RWPE2 (cell line): ENCODE measurements around the gene RAB3A.
A peak's percentile ranks its signal among the peaks of the same experiment; 100 is the strongest.

Experiments used
- ATAC-seq: fragments of 200-7000 bp; cut with Tn5 transposase; 3 replicates; pipeline ENCODE4 v1.9.1; 2021; ENCODE audit warnings: low read depth
- DNase-seq: peaks from one replicate; pipeline ENCODE4 v3.0.0-alpha.2; 2020; ENCODE audit warnings: low spot score
- H3K27ac ChIP-seq: fragments of 450-650 bp; 2 replicates; pipeline ENCODE4 v1.5.1; 2017; ENCODE audit warnings: mild to moderate bottlenecking; ENCODE audit not compliant: poor library complexity, severe bottlenecking
- H3K27me3 ChIP-seq: fragments of 250-450 bp; sonication (Bioruptor Pico); 2 replicates; pipeline ENCODE4 v1.5.1; 2021; ENCODE audit warnings: mild to moderate bottlenecking, moderate library complexity; ENCODE audit not compliant: insufficient read depth, poor library complexity, severe bottlenecking
- H3K36me3 ChIP-seq: fragments of 250-450 bp; sonication (Bioruptor Pico); 2 replicates; pipeline ENCODE4 v1.5.1; 2020; ENCODE audit warnings: low read depth, mild to moderate bottlenecking, moderate library complexity
- H3K4me1 ChIP-seq: fragments of 250-450 bp; sonication (Bioruptor Pico); 2 replicates; pipeline ENCODE4 v1.5.1; 2021; ENCODE audit warnings: mild to moderate bottlenecking, moderate library complexity; ENCODE audit not compliant: insufficient read depth, poor library complexity, severe bottlenecking
- H3K4me3 ChIP-seq: fragments of 250-450 bp; sonication (Bioruptor Pico); 2 replicates; pipeline ENCODE4 v1.5.1; 2021; ENCODE audit warnings: mild to moderate bottlenecking, moderate library complexity; ENCODE audit not compliant: severe bottlenecking
- H3K9me3 ChIP-seq: fragments of 250-450 bp; sonication (Bioruptor Pico); 2 replicates; pipeline ENCODE4 v1.5.1; 2021; ENCODE audit warnings: mild to moderate bottlenecking, moderate library complexity; ENCODE audit not compliant: severe bottlenecking
- TF ChIP-seq, protein P1 (sequence below): fragments of 450-650 bp; IDR thresholded peaks from one replicate; pipeline ENCODE4 v1.5.1; 2017; ENCODE audit warnings: mild to moderate bottlenecking, moderate library complexity; ENCODE audit not compliant: poor library complexity, severe bottlenecking

The RAB3A gene, protein sequence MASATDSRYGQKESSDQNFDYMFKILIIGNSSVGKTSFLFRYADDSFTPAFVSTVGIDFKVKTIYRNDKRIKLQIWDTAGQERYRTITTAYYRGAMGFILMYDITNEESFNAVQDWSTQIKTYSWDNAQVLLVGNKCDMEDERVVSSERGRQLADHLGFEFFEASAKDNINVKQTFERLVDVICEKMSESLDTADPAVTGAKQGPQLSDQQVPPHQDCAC

DNA sequence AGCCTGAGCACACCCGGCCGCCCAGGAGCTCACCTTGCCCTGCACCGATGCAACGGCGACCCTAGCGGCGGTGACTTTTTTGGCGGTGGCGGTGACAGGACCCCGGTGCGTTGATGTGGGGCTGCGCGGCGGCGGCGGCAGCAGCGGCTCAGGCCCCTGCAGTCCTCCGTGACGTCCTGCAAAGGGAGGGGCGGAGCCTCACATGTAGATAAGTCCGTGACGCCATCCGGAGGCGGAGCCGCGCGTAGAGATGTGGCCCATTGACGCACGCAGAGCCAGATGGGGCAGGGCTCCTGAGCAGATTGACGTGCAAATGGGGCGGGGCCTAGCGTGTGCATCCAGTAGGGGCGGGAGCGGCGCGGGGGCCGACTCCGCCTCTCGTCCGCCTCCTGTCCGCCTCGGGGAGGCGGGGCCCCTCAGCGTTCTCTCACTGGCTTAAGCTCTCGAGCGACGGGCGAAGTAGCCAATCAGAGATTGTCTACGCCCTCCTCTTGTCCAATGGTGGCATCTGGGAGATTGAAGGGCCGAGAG, at the start of gene RAB3A:
TSS of gene RAB3A (minus strand) at position 180 of the 531 bp plus-strand sequence. CDS start 1,302 bp downstream, outside the sequence.
- H3K27ac ChIP-seq, result peak within 1 kb of the TSS; percentile 58
- no peaks in the 10 kb centered on the region for H3K27me3 ChIP-seq
- H3K9me3 ChIP-seq, result no peaks in the 10 kb centered on the region
- H3K4me3 ChIP-seq, result peak within 1 kb of the TSS; percentile 54
- DNase-seq, result peak; percentile 99
- TF ChIP-seq, protein P1, sequence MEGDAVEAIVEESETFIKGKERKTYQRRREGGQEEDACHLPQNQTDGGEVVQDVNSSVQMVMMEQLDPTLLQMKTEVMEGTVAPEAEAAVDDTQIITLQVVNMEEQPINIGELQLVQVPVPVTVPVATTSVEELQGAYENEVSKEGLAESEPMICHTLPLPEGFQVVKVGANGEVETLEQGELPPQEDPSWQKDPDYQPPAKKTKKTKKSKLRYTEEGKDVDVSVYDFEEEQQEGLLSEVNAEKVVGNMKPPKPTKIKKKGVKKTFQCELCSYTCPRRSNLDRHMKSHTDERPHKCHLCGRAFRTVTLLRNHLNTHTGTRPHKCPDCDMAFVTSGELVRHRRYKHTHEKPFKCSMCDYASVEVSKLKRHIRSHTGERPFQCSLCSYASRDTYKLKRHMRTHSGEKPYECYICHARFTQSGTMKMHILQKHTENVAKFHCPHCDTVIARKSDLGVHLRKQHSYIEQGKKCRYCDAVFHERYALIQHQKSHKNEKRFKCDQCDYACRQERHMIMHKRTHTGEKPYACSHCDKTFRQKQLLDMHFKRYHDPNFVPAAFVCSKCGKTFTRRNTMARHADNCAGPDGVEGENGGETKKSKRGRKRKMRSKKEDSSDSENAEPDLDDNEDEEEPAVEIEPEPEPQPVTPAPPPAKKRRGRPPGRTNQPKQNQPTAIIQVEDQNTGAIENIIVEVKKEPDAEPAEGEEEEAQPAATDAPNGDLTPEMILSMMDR, result no peak
- peak; percentile 95 for ATAC-seq
- H3K36me3 ChIP-seq, result peaks cover 3% of the 10 kb centered on the region; the same call in 1 of the 2 replicates
- no peaks in the 10 kb centered on the region for H3K4me1 ChIP-seq

DNA sequence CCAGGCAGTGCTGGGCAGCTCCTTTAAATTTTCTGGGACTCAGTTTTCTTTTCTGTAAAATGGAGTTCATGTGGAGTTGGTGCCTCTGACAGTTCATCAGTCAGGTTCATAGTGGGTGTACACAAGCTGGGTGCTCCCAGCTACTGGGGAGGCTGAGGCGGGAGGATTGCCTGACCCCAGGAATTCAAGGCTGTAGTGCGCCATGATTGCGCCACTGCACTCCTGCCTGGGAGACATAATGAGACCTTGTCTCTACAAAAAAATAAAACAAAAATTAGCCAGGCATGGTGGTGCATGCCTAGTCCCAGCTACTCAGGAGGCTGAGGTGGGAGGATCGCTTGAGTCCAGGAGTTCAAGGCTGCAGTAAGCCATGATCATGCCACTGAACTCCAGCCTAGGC, 49.3 kb upstream of the RAB3A start:
- Histone ChIP-seq H3K9me3 (no peaks in the 10 kb centered on the region), H3K36me3 (no peaks in the 10 kb centered on the region), H3K4me1 (no peaks in the 10 kb centered on the region), H3K4me3 (no peak overlapping the region), H3K27me3 (no peaks in the 10 kb centered on the region), H3K27ac (no peak overlapping the region)
- ATAC-seq (no peak), DNase-seq (no peak)
- TF ChIP-seq, protein P1, result no peak

DNA sequence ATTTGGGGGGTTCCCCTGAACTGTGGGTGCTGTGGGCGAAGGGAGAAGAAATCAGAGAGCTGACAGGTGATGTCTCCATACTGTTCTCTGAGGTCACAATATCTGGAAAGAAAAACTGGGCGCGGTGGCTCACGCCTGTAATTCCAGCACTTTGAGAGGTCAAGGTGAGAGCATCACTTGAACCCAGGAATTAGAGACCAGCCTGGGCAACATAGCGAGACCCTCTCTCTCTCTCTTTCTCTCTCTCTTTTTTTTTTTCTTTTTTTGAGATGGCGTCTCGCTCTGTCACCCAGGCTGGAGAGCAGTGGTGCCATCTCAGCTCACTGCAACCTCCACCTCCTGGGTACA, 48.5 kb upstream of the RAB3A start:
- DNase-seq, result no peak
- no peak overlapping the region for H3K4me3 ChIP-seq
- no peaks in the 10 kb centered on the region for H3K36me3 ChIP-seq
- H3K4me1 ChIP-seq, result no peaks in the 10 kb centered on the region
- TF ChIP-seq, protein P1, result no peak
- H3K27ac ChIP-seq, result no peak overlapping the region
- H3K27me3 ChIP-seq, result no peaks in the 10 kb centered on the region
- ATAC-seq, result no peak
- H3K9me3 ChIP-seq, result no peaks in the 10 kb centered on the region

DNA sequence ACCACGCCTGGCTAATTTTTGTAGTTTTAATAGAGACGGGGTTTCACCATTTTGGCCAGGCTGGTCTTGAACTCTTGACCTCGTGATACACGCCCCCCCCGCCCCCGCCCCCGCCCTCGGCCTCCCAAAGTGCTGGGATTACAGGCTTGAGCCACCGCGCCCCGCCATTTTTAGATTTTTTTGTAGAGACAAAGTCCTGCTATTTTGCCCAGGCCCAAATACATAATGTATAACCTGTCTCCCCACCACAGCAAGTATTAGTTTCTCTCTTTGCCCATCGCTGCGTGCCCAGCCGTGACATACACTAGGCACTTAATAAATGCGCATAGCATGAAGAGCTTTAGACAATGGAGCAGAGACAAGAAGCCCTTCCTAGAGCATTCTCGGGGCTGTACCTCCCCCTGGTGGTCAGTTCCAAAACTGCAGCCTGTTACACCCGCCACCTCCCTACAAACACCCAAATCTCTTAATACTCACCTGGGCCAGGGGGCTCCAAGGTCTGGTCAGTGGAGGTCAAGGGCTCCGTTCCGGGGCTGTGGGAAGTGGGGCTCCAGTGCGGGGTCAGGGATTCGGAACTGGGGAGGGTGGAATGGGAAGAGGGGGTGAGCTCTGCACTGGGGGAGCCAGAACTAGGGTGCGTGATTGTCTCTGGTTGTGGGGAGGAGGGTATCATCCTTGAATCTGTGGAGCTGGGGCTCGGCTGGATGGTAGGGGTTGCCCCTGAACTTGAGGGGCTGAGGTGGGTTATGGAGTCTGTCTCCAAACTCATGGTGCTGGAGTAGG, 47.9 kb upstream of the RAB3A start:
- peak; percentile 68 for ATAC-seq
- no peak for DNase-seq
- H3K9me3 ChIP-seq, result no peaks in the 10 kb centered on the region
- H3K36me3 ChIP-seq, result no peaks in the 10 kb centered on the region
- no peaks in the 10 kb centered on the region for H3K4me1 ChIP-seq
- H3K27ac ChIP-seq, result no peak overlapping the region
- H3K4me3 ChIP-seq, result no peak overlapping the region
- TF ChIP-seq, protein P1, result peak; percentile 80
- H3K27me3 ChIP-seq, result no peaks in the 10 kb centered on the region
